OCI-LY7 (cell line): ENCODE results near the gene WNT8A.

Source experiments
- EZH2phosphoT487 ChIP-seq: fragments of 200-600 bp; sonication (generic); IDR thresholded peaks from 2 replicates; pipeline ENCODE4 v1.6.1; 2018; ENCODE audit warnings: low read depth, borderline replicate concordance, mild to moderate bottlenecking, mixed run types, antibody characterized with exemption, low read length, moderate library complexity, mixed read lengths
- TF ChIP-seq, protein P1 (sequence below): fragments of 200-600 bp; sonication (generic); conservative IDR thresholded peaks from 2 replicates; pipeline ENCODE4 v1.5.1; 2014; ENCODE audit warnings: mild to moderate bottlenecking, antibody characterized with exemption, low read length, moderate library complexity, mixed read lengths

DNA sequence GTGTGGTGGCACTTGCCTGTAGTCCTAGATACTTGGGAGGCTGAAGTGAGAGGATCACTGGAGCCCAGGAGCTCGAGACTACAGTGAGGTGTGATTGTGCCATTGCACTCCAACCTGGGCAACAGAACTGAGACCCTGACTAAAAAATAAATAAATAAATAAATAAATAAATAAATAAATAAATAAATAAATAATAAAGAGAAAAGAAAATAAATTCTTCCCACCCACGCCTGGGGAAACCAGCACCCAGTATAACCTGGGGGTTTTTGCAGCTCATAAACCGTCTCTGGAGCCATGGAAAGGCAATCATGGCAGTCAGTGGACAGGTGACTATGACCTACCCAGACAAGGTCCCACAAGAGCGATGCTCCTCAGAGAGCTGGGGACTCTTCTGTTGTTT, 7.9 kb downstream of the WNT8A start:
- TF ChIP-seq, protein P1, sequence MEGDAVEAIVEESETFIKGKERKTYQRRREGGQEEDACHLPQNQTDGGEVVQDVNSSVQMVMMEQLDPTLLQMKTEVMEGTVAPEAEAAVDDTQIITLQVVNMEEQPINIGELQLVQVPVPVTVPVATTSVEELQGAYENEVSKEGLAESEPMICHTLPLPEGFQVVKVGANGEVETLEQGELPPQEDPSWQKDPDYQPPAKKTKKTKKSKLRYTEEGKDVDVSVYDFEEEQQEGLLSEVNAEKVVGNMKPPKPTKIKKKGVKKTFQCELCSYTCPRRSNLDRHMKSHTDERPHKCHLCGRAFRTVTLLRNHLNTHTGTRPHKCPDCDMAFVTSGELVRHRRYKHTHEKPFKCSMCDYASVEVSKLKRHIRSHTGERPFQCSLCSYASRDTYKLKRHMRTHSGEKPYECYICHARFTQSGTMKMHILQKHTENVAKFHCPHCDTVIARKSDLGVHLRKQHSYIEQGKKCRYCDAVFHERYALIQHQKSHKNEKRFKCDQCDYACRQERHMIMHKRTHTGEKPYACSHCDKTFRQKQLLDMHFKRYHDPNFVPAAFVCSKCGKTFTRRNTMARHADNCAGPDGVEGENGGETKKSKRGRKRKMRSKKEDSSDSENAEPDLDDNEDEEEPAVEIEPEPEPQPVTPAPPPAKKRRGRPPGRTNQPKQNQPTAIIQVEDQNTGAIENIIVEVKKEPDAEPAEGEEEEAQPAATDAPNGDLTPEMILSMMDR: no peak
- TF ChIP-seq EZH2phosphoT487: no peak
